B cell (primary cell): ENCODE measurements around the gene POLR2A. TPM values are rescaled to one million over a fixed set of nuclear protein-coding genes. Genes with fewer than 3 reads are reported as not detected.
"Not testable (repeated sequence)": the region's sequence is repeated elsewhere in the genome, so short reads cannot be mapped to it uniquely, and the experiment has no call there.

Experiments used
- ATAC-seq: fragments of 200-7000 bp; cut with Tn5 transposase; one replicate; pipeline ENCODE4 v1.10.0; 2021; ENCODE audit warnings: low read depth, mild to moderate bottlenecking, moderate number of reproducible peaks, moderate library complexity
- CTCF ChIA-PET: fragments of 350-600 bp; sonication (Branson Sonifier 250); formaldehyde crosslinking; loops from one replicate; lab custom pipeline; 2021; ENCODE audit warnings: antibody characterized with exemption, inconsistent platforms; lab: Charles Lee
- POLR2A ChIA-PET: fragments of 350-600 bp; sonication (Branson Sonifier 250); formaldehyde crosslinking; loops from one replicate; lab custom pipeline; 2021; ENCODE audit warnings: antibody characterized with exemption; lab: Charles Lee
- DNase-seq: peaks from one replicate; pipeline ENCODE4 v3.0.0; 2013
- H2AFZ ChIP-seq: 2 replicates; pipeline ENCODE4 v1.6.1; 2012; ENCODE audit warnings: mild to moderate bottlenecking, low read depth, low read length; ENCODE audit not compliant: insufficient read depth, poor library complexity, severe bottlenecking
- H3K27ac ChIP-seq, 2 donors: 1 replicate in 1 of 2; 2 replicates in 1 of 2; pipeline ENCODE4 v1.5.1; 2012 to 2013; ENCODE audit warnings: low read length in 2 of 2, mild to moderate bottlenecking in 2 of 2, moderate library complexity in 1 of 2
- H3K27me3 ChIP-seq, 4 experiments: fragments of 200-600 bp in 1 of 4; sonication (generic) in 1 of 4; replicated peaks in 1 of 4; 1 replicate in 2 of 4; 2 replicates in 2 of 4; pipeline versions ENCODE4 v1.6.1 to v1.7.0; 2013 to 2016; ENCODE audit warnings: low read length in 3 of 4, mild to moderate bottlenecking in 2 of 4, mixed read lengths in 1 of 4, moderate library complexity in 1 of 4; ENCODE audit not compliant: insufficient read depth in 4 of 4, control insufficient read depth in 3 of 4; ENCODE audit errors: control extremely low read depth in 1 of 4
- H3K36me3 ChIP-seq, 2 experiments: replicated peaks in 1 of 2; 1 replicate in 1 of 2; 2 replicates in 1 of 2; pipeline versions ENCODE4 v1.6.1 to v1.7.1; 2013; ENCODE audit warnings: low read length in 1 of 2; ENCODE audit not compliant: insufficient read depth in 2 of 2, control insufficient read depth in 1 of 2; ENCODE audit errors: control extremely low read depth in 1 of 2, extremely low read depth in 1 of 2
- H3K4me1 ChIP-seq, 2 donors: fragments of 200-600 bp in 1 of 2; sonication (generic) in 1 of 2; 1 replicate in 1 of 2; 2 replicates in 1 of 2; pipeline versions ENCODE4 v1.5.1 to v1.6.1; 2013 to 2017; ENCODE audit warnings: low read length in 2 of 2; ENCODE audit not compliant: control insufficient read depth in 2 of 2, insufficient read depth in 2 of 2
- H3K4me2 ChIP-seq: replicated peaks from 2 replicates; pipeline ENCODE3; 2012; ENCODE audit warnings: mild to moderate bottlenecking, low read depth, low read length; ENCODE audit not compliant: poor library complexity, severe bottlenecking
- H3K4me3 ChIP-seq, 5 experiments: fragments of 200-600 bp in 1 of 5; sonication (generic) in 1 of 5; 1 replicate in 3 of 5; 2 replicates in 2 of 5; pipeline versions ENCODE4 v1.5.1 to v1.7.0; 2011 to 2016; ENCODE audit warnings: low read length in 4 of 5, mild to moderate bottlenecking in 4 of 5, low read depth in 2 of 5, control low read depth in 1 of 5, moderate library complexity in 1 of 5; ENCODE audit not compliant: insufficient read depth in 1 of 5; ENCODE audit errors: control extremely low read depth in 1 of 5, extremely low read depth in 1 of 5
- H3K79me2 ChIP-seq: fragments of 200-600 bp; sonication (generic); one replicate; pipeline ENCODE4 v1.6.0; 2016; ENCODE audit warnings: low read length; ENCODE audit not compliant: control insufficient read depth, insufficient read depth
- H3K9ac ChIP-seq: fragments of 200-600 bp; sonication (generic); 2 replicates; pipeline ENCODE4 v1.6.1; 2017; ENCODE audit warnings: mild to moderate bottlenecking, low read length, moderate library complexity
- H3K9me3 ChIP-seq, 3 donors: one replicate each; pipeline versions ENCODE4 v1.6.1 to v1.7.1; 2013; ENCODE audit warnings: low read length in 2 of 3; ENCODE audit not compliant: control insufficient read depth in 2 of 3, insufficient read depth in 1 of 3; ENCODE audit errors: control extremely low read depth in 1 of 3
- H4K20me1 ChIP-seq: 2 replicates; pipeline ENCODE4 v1.6.0; 2012; ENCODE audit warnings: mild to moderate bottlenecking, low read length; ENCODE audit not compliant: insufficient read depth, control insufficient read depth, poor library complexity, severe bottlenecking
- H3K27ac Mint-ChIP-seq: one replicate; pipeline ENCODE4 v1.8.0; 2021; ENCODE audit warnings: mixed read lengths
- H3K27me3 Mint-ChIP-seq: one replicate; pipeline ENCODE4 v1.8.0; 2021; ENCODE audit warnings: mixed read lengths
- H3K4me1 Mint-ChIP-seq: one replicate; pipeline ENCODE4 v1.8.0; 2021; ENCODE audit warnings: mixed read lengths
- H3K4me3 Mint-ChIP-seq: one replicate; pipeline ENCODE4 v1.8.0; 2021; ENCODE audit warnings: mixed read lengths
- H3K9me3 Mint-ChIP-seq: one replicate; pipeline ENCODE4 v1.8.0; 2022; ENCODE audit warnings: mixed read lengths; ENCODE audit not compliant: insufficient read depth
- EZH2 ChIP-seq: IDR thresholded peaks from 2 replicates; pipeline ENCODE4 v1.6.1; 2012; ENCODE audit warnings: borderline replicate concordance, low read depth, mild to moderate bottlenecking, moderate library complexity, low read length; ENCODE audit not compliant: insufficient read depth, poor library complexity, severe bottlenecking
- WGBS: methylation state at CpG from one replicate; pipeline ENCODE4 v1.1.5; 2013; ENCODE audit warnings: missing lambda C conversion rate; ENCODE audit not compliant: insufficient coverage; 5-methylcytosine and 5-hydroxymethylcytosine counted together
- intact Hi-C: fragments of 100-400 bp; cut with micrococcal nuclease; formaldehyde crosslinking; loops from one replicate; pipeline ENCODE4 v1.10.0; 2022
- polyA plus RNA-seq: library from polyadenylated mRNA; depleted of rRNA; stranded (reverse); fragments of >200 nt; gene quantifications from 2 replicates; pipeline ENCODE4 v1.2.3, GENCODE V29; 2012
- total RNA-seq, 2 donors: library from RNA; stranded (reverse); fragments of 120-200 nt in 1 of 2; gene quantifications; 1 replicate in 1 of 2; 2 replicates in 1 of 2; pipeline versions ENCODE4 v1.2.3 to v1.2.4, GENCODE V29; 2013 to 2022
- TF ChIP-seq, protein P1 (sequence below): fragments of 200-600 bp; IDR thresholded peaks from one replicate; pipeline ENCODE4 v1.8.0; 2022; ENCODE audit warnings: antibody characterized with exemption, mild to moderate bottlenecking

Gene POLR2A
- total and polyA plus RNA-seq, 2 donors (not counting 1 experiment from before 2014, with no cell fraction given), result 56.5 to 225 TPM

- Mint-ChIP-seq H3K4me1 (peaks cover 27% of the 10 kb centered on the region), H3K9me3 (no peaks in the 10 kb centered on the region), H3K27ac (no peak overlapping the region), H3K4me3 (no peak overlapping the region), H3K27me3 (no peaks in the 10 kb centered on the region)
- H3K4me1 ChIP-seq, result peaks cover 8 to 21% of the 10 kb centered on the region in 2 donors
- peaks cover 57% of the 10 kb centered on the region for H4K20me1 ChIP-seq
- CTCF ChIA-PET, result no interaction called here
- H3K4me2 ChIP-seq, result no peak overlapping the region
- intact Hi-C loops, result no loop called here
- peaks cover 51% of the 10 kb centered on the region for H3K79me2 ChIP-seq
- WGBS, result 84% methylated on average over 11 of the region's 12 CpGs
- H3K27me3 ChIP-seq, result no peaks in the 10 kb centered on the region
- H3K27ac ChIP-seq, result no peak overlapping the region
- H2AFZ ChIP-seq, result no peak overlapping the region
- H3K4me3 ChIP-seq, result no peak overlapping the region
- peaks cover 0 to 18% of the 10 kb centered on the region in 2 experiments for H3K36me3 ChIP-seq
- ATAC-seq, result no peak
- DNase-seq, result no peak
- POLR2A ChIA-PET, result no interaction called here
- H3K9ac ChIP-seq, result no peak overlapping the region
- H3K9me3 ChIP-seq, result no peaks in the 10 kb centered on the region
- TF ChIP-seq EZH2, result no peak
- TF ChIP-seq, protein P1, sequence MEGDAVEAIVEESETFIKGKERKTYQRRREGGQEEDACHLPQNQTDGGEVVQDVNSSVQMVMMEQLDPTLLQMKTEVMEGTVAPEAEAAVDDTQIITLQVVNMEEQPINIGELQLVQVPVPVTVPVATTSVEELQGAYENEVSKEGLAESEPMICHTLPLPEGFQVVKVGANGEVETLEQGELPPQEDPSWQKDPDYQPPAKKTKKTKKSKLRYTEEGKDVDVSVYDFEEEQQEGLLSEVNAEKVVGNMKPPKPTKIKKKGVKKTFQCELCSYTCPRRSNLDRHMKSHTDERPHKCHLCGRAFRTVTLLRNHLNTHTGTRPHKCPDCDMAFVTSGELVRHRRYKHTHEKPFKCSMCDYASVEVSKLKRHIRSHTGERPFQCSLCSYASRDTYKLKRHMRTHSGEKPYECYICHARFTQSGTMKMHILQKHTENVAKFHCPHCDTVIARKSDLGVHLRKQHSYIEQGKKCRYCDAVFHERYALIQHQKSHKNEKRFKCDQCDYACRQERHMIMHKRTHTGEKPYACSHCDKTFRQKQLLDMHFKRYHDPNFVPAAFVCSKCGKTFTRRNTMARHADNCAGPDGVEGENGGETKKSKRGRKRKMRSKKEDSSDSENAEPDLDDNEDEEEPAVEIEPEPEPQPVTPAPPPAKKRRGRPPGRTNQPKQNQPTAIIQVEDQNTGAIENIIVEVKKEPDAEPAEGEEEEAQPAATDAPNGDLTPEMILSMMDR, result no peak
Measured at GRCh38 chr17:7468804-7469389, 15.3 kb upstream of the POLR2A start.

DNA sequence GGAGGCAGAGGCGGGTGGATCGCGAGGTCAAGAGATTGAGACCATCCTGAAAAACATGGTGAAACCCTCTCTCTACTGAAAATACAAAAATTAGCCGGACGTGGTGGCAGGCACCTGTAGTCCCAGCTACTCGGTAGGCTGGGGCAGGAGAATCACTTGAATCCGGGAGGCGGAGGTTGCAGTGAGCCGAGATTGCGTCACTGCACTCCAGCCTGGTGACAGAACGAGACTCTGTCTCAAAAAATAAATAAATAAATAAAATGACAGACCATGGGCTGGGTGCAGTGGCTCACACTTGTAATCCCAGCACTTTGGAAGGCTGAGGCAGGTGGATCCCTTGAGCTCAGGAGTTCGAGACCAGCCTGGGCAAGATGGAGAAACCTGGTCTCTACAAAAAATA is 14.3 kb upstream of the POLR2A start:
- H3K27ac Mint-ChIP-seq, ATAC-seq, H2AFZ ChIP-seq, H3K27me3 ChIP-seq, H3K9ac ChIP-seq, H3K27me3 Mint-ChIP-seq, H3K4me3 ChIP-seq, H3K4me2 ChIP-seq, H3K9me3 ChIP-seq, H3K4me3 Mint-ChIP-seq, H3K9me3 Mint-ChIP-seq, CTCF ChIA-PET, H3K27ac ChIP-seq, DNase-seq, intact Hi-C loops: not testable (repeated sequence)
- H3K4me1 Mint-ChIP-seq, result peaks cover 30% of the 10 kb centered on the region
- WGBS, result 100% methylated on average over 3 of the region's 12 CpGs
- H3K4me1 ChIP-seq, result peaks cover 8 to 21% of the 10 kb centered on the region in 2 donors
- peaks cover 0 to 15% of the 10 kb centered on the region in 2 experiments for H3K36me3 ChIP-seq
- POLR2A ChIA-PET, result interaction anchor here (0.9 kb wide), 1 partner anchor 13 kb away, joined by 3 read pairs; no protein-coding TSS in a partner anchor
- peaks cover 59% of the 10 kb centered on the region for H3K79me2 ChIP-seq
- H4K20me1 ChIP-seq, result peaks cover 66% of the 10 kb centered on the region

GRCh38 chr17:7470457-7470973 is 13.7 kb upstream of the POLR2A start:
- POLR2A ChIA-PET, result interaction anchor here (0.6 to 1.2 kb wide), 4 partner anchors 9 to 120 kb away, joined by 3 to 6 read pairs (median 4); partner anchors contain the start of gene ZBTB4
- H3K27me3 ChIP-seq, H3K9me3 ChIP-seq, H2AFZ ChIP-seq, DNase-seq, H3K4me3 ChIP-seq, H3K9me3 Mint-ChIP-seq, H3K4me2 ChIP-seq, ATAC-seq, H3K4me3 Mint-ChIP-seq, intact Hi-C loops, H3K27ac ChIP-seq, H3K27ac Mint-ChIP-seq, H3K9ac ChIP-seq, H3K27me3 Mint-ChIP-seq: not testable (repeated sequence)
- peaks cover 8 to 21% of the 10 kb centered on the region in 2 donors for H3K4me1 ChIP-seq
- peaks cover 73% of the 10 kb centered on the region for H4K20me1 ChIP-seq
- CTCF ChIA-PET, result interaction anchor here (1.5 kb wide), 1 partner anchor 115 kb away, joined by 4 read pairs; no protein-coding TSS in a partner anchor
- peaks cover 30% of the 10 kb centered on the region for H3K4me1 Mint-ChIP-seq
- 100% methylated on average over 7 of the region's 8 CpGs for WGBS
- H3K36me3 ChIP-seq, result peaks cover 0 to 12% of the 10 kb centered on the region in 2 experiments
- H3K79me2 ChIP-seq, result peaks cover 66% of the 10 kb centered on the region
